H9 (cell line): ENCODE measurements around the gene BICD1. TPM values are rescaled to one million over a fixed set of nuclear protein-coding genes. Genes with fewer than 3 reads are reported as not detected.

Experiments
- DNase-seq: peaks from one replicate; pipeline ENCODE4 v3.0.0-alpha.2; 2017
- H2AFZ ChIP-seq: one replicate; pipeline ENCODE4 v1.6.1; 2013; ENCODE audit warnings: mild to moderate bottlenecking, low read length, control low read depth, moderate library complexity
- H2AK5ac ChIP-seq: 2 replicates; pipeline ENCODE4 v1.6.1; 2013; ENCODE audit warnings: low read length, control low read depth, mixed read lengths; ENCODE audit not compliant: insufficient read length
- H2BK120ac ChIP-seq: one replicate; pipeline ENCODE4 v1.6.1; 2013; ENCODE audit warnings: low read depth, mild to moderate bottlenecking, low read length, control low read depth, inconsistent platforms; ENCODE audit not compliant: poor library complexity, severe bottlenecking
- H2BK12ac ChIP-seq: 2 replicates; pipeline ENCODE4 v1.6.1; 2013; ENCODE audit warnings: low read length, control low read depth, mixed read lengths, low read depth; ENCODE audit not compliant: insufficient read length
- H2BK15ac ChIP-seq: 2 replicates; pipeline ENCODE4 v1.6.1; 2013; ENCODE audit warnings: low read depth, low read length, control low read depth
- H2BK20ac ChIP-seq: one replicate; pipeline ENCODE4 v1.6.1; 2013; ENCODE audit warnings: low read depth, mild to moderate bottlenecking, low read length, control low read depth, inconsistent platforms; ENCODE audit not compliant: poor library complexity, severe bottlenecking
- H2BK5ac ChIP-seq: 2 replicates; pipeline ENCODE4 v1.6.1; 2013; ENCODE audit warnings: low read length, control low read depth, mixed read lengths; ENCODE audit not compliant: insufficient read length
- H3K14ac ChIP-seq: 2 replicates; pipeline ENCODE4 v1.6.1; 2013; ENCODE audit warnings: low read length, control low read depth; ENCODE audit not compliant: insufficient read depth
- H3K18ac ChIP-seq: 2 replicates; pipeline ENCODE4 v1.6.1; 2013; ENCODE audit warnings: low read depth, mild to moderate bottlenecking, mixed read lengths, low read length, control low read depth; ENCODE audit not compliant: insufficient read length
- H3K23ac ChIP-seq: 2 replicates; pipeline ENCODE4 v1.6.1; 2013; ENCODE audit warnings: low read length, control low read depth, mixed read lengths, low read depth; ENCODE audit not compliant: insufficient read length
- H3K23me2 ChIP-seq: 2 replicates; pipeline ENCODE4 v1.6.1; 2013; ENCODE audit warnings: low read depth, mild to moderate bottlenecking, mixed read lengths, low read length, control low read depth; ENCODE audit not compliant: insufficient read length, poor library complexity, severe bottlenecking
- H3K27ac ChIP-seq: 2 replicates; pipeline ENCODE4 v1.5.1; 2013; ENCODE audit warnings: low read length, control low read depth, mixed read lengths, low read depth; ENCODE audit not compliant: insufficient read length
- H3K27me3 ChIP-seq: 2 replicates; pipeline ENCODE4 v1.6.1; 2013; ENCODE audit warnings: low read length, control low read depth, inconsistent platforms; ENCODE audit not compliant: insufficient read depth
- H3K4ac ChIP-seq: 2 replicates; pipeline ENCODE4 v1.6.1; 2013; ENCODE audit warnings: low read depth, mild to moderate bottlenecking, control low read depth, inconsistent platforms, low read length, moderate library complexity
- H3K4me1 ChIP-seq: 2 replicates; pipeline ENCODE4 v1.6.1; 2013; ENCODE audit warnings: low read length, control low read depth, inconsistent platforms; ENCODE audit not compliant: insufficient read depth
- H3K4me2 ChIP-seq: 2 replicates; pipeline ENCODE4 v1.6.1; 2013; ENCODE audit warnings: low read length, control low read depth, mixed read lengths; ENCODE audit not compliant: insufficient read length, insufficient read depth
- H3K56ac ChIP-seq: 2 replicates; pipeline ENCODE4 v1.6.1; 2013; ENCODE audit warnings: low read depth, mild to moderate bottlenecking, mixed read lengths, low read length, control low read depth; ENCODE audit not compliant: insufficient read length
- H3K79me1 ChIP-seq: 2 replicates; pipeline ENCODE4 v1.6.1; 2013; ENCODE audit warnings: low read depth, mild to moderate bottlenecking, moderate library complexity, low read length, control low read depth, inconsistent platforms; ENCODE audit not compliant: insufficient read depth, poor library complexity, severe bottlenecking
- H3K79me2 ChIP-seq: 2 replicates; pipeline ENCODE4 v1.6.1; 2013; ENCODE audit warnings: low read length, control low read depth, inconsistent platforms; ENCODE audit not compliant: insufficient read depth
- H3K9ac ChIP-seq: 2 replicates; pipeline ENCODE4 v1.6.1; 2013; ENCODE audit warnings: low read length, control low read depth, mixed read lengths; ENCODE audit not compliant: insufficient read length; ENCODE audit errors: extremely low read depth
- H3K9me3 ChIP-seq: one replicate; pipeline ENCODE4 v1.6.1; 2013; ENCODE audit warnings: low read depth, low read length, inconsistent platforms; ENCODE audit not compliant: control insufficient read depth
- H3T11ph ChIP-seq: one replicate; pipeline ENCODE4 v1.6.1; 2013; ENCODE audit warnings: mild to moderate bottlenecking, low read length, control low read depth, inconsistent platforms
- H4K20me1 ChIP-seq: one replicate; pipeline ENCODE4 v1.6.1; 2013; ENCODE audit not compliant: control insufficient read depth, insufficient read length, insufficient read depth
- H4K5ac ChIP-seq: 2 replicates; pipeline ENCODE4 v1.6.1; 2013; ENCODE audit warnings: low read depth, mild to moderate bottlenecking, mixed read lengths, low read length, control low read depth; ENCODE audit not compliant: insufficient read length
- H4K8ac ChIP-seq: replicated peaks from 2 replicates; pipeline ENCODE4 v1.6.1; 2013; ENCODE audit warnings: low read length, control low read depth, mixed read lengths, low read depth; ENCODE audit not compliant: insufficient read length
- H4K91ac ChIP-seq: 2 replicates; pipeline ENCODE4 v1.6.1; 2013; ENCODE audit warnings: low read depth, mild to moderate bottlenecking, moderate library complexity, mixed read lengths, low read length, control low read depth; ENCODE audit not compliant: insufficient read length
- H3K27ac Mint-ChIP-seq, 3 experiments: 2 replicates in 2 of 3; 3 replicates in 1 of 3; pipeline ENCODE4 v1.8.0; 2020 to 2021; ENCODE audit warnings: mixed read lengths in 3 of 3, mild to moderate bottlenecking in 1 of 3, moderate library complexity in 1 of 3
- H3K27me3 Mint-ChIP-seq: 2 replicates; pipeline ENCODE4 v1.8.0; 2021; ENCODE audit warnings: low read depth, mild to moderate bottlenecking, moderate library complexity, mixed read lengths
- H3K36me3 Mint-ChIP-seq, 3 experiments: 2 replicates in 2 of 3; 3 replicates in 1 of 3; pipeline ENCODE4 v1.8.0; 2020 to 2021; ENCODE audit warnings: low read depth in 3 of 3, mixed read lengths in 3 of 3; ENCODE audit not compliant: insufficient read depth in 1 of 3
- H3K4me1 Mint-ChIP-seq, 2 experiments: 2 replicates each; pipeline ENCODE4 v1.8.0; 2020; ENCODE audit warnings: mixed read lengths in 2 of 2
- H3K4me3 Mint-ChIP-seq, 2 experiments: 2 replicates in 1 of 2; 3 replicates in 1 of 2; pipeline ENCODE4 v1.8.0; 2020 to 2021; ENCODE audit warnings: mild to moderate bottlenecking in 2 of 2, mixed read lengths in 2 of 2, moderate library complexity in 1 of 2
- H3K9me3 Mint-ChIP-seq, 2 experiments: 2 replicates in 1 of 2; 3 replicates in 1 of 2; pipeline ENCODE4 v1.8.0; 2020; ENCODE audit warnings: mild to moderate bottlenecking in 2 of 2, mixed read lengths in 2 of 2, moderate library complexity in 1 of 2
- WGBS: extraction: QIAGEN DNeasy Blood & Tissue Kit; methylation state at CpG from one replicate; pipeline ENCODE4 v1.1.7; 2013; ENCODE audit warnings: missing lambda C conversion rate, low lambda C conversion rate, mixed read lengths; ENCODE audit not compliant: insufficient read length; ENCODE audit errors: extremely low coverage; 5-methylcytosine and 5-hydroxymethylcytosine counted together
- total RNA-seq: library from RNA; stranded (reverse); gene quantifications from 2 replicates; pipeline ENCODE4 v1.2.1, GENCODE V29; 2021
- TF ChIP-seq, protein P1 (sequence below): fragments of 200-600 bp; sonication (generic); conservative IDR thresholded peaks from 3 replicates; pipeline ENCODE4 v1.8.0; 2021; ENCODE audit warnings: antibody characterized with exemption, mild to moderate bottlenecking

The BICD1 gene
- total RNA-seq, 1 experiment from 2014 or later: 134 TPM

DNA sequence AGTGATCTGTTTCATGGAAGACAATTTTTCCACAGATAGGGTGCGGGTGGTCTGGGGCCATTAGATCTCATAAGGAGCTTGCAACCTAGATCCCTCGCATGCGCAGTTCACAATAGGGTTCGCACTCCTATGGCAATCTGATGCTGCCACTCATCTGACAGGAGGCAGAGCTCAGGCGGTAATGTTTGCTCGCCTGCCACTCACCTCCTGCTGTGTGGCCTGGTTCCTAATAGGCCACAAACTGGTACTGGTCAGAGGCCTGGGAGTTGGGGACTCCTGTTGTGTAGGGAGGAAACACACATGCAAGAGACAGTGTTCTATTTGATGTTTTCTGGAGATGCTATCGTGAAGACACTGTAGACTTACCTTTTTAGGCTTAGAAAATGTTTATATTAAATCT is 215.7 kb downstream of the BICD1 start:
- H3K27ac ChIP-seq: no peak overlapping the region
- no peaks in the 10 kb centered on the region for H3K4me1 ChIP-seq
- H3K79me2 ChIP-seq: no peaks in the 10 kb centered on the region
- H3K23ac ChIP-seq: no peak overlapping the region
- H3K14ac ChIP-seq: no peak overlapping the region
- no peaks in the 10 kb centered on the region for H4K20me1 ChIP-seq
- no peak overlapping the region for H3K27ac Mint-ChIP-seq
- peaks cover 4% of the 10 kb centered on the region in 2 experiments; a peak in 3 of 4 replicates for H3K4me1 Mint-ChIP-seq
- no CpG with 5 or more reads among the region's 7 CpGs for WGBS
- H3K4ac ChIP-seq: no peak overlapping the region
- no peak overlapping the region for H3K56ac ChIP-seq
- no peak overlapping the region for H2BK12ac ChIP-seq
- H4K8ac ChIP-seq: no peak overlapping the region
- no peaks in the 10 kb centered on the region for H3K9me3 ChIP-seq
- TF ChIP-seq, protein P1, sequence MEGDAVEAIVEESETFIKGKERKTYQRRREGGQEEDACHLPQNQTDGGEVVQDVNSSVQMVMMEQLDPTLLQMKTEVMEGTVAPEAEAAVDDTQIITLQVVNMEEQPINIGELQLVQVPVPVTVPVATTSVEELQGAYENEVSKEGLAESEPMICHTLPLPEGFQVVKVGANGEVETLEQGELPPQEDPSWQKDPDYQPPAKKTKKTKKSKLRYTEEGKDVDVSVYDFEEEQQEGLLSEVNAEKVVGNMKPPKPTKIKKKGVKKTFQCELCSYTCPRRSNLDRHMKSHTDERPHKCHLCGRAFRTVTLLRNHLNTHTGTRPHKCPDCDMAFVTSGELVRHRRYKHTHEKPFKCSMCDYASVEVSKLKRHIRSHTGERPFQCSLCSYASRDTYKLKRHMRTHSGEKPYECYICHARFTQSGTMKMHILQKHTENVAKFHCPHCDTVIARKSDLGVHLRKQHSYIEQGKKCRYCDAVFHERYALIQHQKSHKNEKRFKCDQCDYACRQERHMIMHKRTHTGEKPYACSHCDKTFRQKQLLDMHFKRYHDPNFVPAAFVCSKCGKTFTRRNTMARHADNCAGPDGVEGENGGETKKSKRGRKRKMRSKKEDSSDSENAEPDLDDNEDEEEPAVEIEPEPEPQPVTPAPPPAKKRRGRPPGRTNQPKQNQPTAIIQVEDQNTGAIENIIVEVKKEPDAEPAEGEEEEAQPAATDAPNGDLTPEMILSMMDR: no peak
- no peak overlapping the region for H4K91ac ChIP-seq
- no peaks in the 10 kb centered on the region for H3K23me2 ChIP-seq
- H3K36me3 Mint-ChIP-seq: peaks cover 4 to 7% (median 4%) of the 10 kb centered on the region in 3 experiments
- no peak overlapping the region for H3K18ac ChIP-seq
- no peak overlapping the region for H2AFZ ChIP-seq
- H2AK5ac ChIP-seq: no peak overlapping the region
- H3K4me3 Mint-ChIP-seq: no peak overlapping the region
- H3T11ph ChIP-seq: no peak overlapping the region
- H3K9ac ChIP-seq: no peak overlapping the region
- no peak overlapping the region for H4K5ac ChIP-seq
- no peak overlapping the region for H2BK15ac ChIP-seq
- no peak overlapping the region for H3K4me2 ChIP-seq
- no peak overlapping the region for H2BK120ac ChIP-seq
- DNase-seq: no peak
- peaks cover 5% of the 10 kb centered on the region for H3K79me1 ChIP-seq
- no peaks in the 10 kb centered on the region for H3K27me3 ChIP-seq
- peaks cover 0 to 3% of the 10 kb centered on the region in 2 experiments; a peak in 2 of 5 replicates for H3K9me3 Mint-ChIP-seq
- no peak overlapping the region for H2BK20ac ChIP-seq
- H2BK5ac ChIP-seq: no peak overlapping the region
- peaks cover 2% of the 10 kb centered on the region; the same call in 1 of the 2 replicates for H3K27me3 Mint-ChIP-seq
